CD4-positive, alpha-beta T cell (primary cell): ENCODE data around the gene ASCC3. TPM values are rescaled to one million over a fixed set of nuclear protein-coding genes. Genes with fewer than 3 reads are reported as not detected.

Source experiments
- ATAC-seq: fragments of 200-7000 bp; cut with Tn5 transposase; one replicate; pipeline ENCODE4 v1.10.0; 2022; ENCODE audit warnings: mild to moderate bottlenecking; ENCODE audit not compliant: poor library complexity
- CTCF ChIA-PET: fragments of 350-600 bp; sonication (Branson Sonifier 250); formaldehyde crosslinking; loops from one replicate; lab custom pipeline; 2021; ENCODE audit warnings: antibody characterized with exemption, inconsistent platforms; lab: Charles Lee
- POLR2A ChIA-PET: fragments of 350-600 bp; sonication (Branson Sonifier 250); formaldehyde crosslinking; loops from one replicate; lab custom pipeline; 2021; ENCODE audit warnings: antibody characterized with exemption, inconsistent platforms; lab: Charles Lee
- DNase-seq, 14 experiments: peaks; one replicate each; pipeline ENCODE4 v3.0.0-alpha.2; 2013 to 2020; ENCODE audit warnings: mixed read lengths in 2 of 14
- H3K27ac ChIP-seq, 2 donors: one replicate each; pipeline versions ENCODE4 v1.5.1 to v1.7.0; 2013; ENCODE audit warnings: low read length in 2 of 2, low read depth in 1 of 2, mild to moderate bottlenecking in 1 of 2
- H3K27me3 ChIP-seq, 2 experiments: 1 replicate in 1 of 2; 2 replicates in 1 of 2; pipeline versions ENCODE4 v1.6.1 to v1.7.0; 2013; ENCODE audit warnings: low read length in 2 of 2, control low read depth in 1 of 2, mild to moderate bottlenecking in 1 of 2, moderate library complexity in 1 of 2; ENCODE audit not compliant: insufficient read depth in 2 of 2, control insufficient read depth in 1 of 2
- H3K36me3 ChIP-seq: one replicate; pipeline ENCODE4 v1.6.1; 2013; ENCODE audit warnings: low read length, control low read depth; ENCODE audit not compliant: insufficient read depth
- H3K4me1 ChIP-seq: one replicate; pipeline ENCODE4 v1.6.1; 2013; ENCODE audit warnings: low read length, control low read depth; ENCODE audit not compliant: insufficient read depth
- H3K4me3 ChIP-seq: one replicate; pipeline ENCODE4 v1.5.1; 2013; ENCODE audit warnings: mild to moderate bottlenecking, low read length, moderate library complexity
- H3K9me3 ChIP-seq, 2 experiments: 1 replicate in 1 of 2; 2 replicates in 1 of 2; pipeline versions ENCODE4 v1.6.1 to v1.7.0; 2013; ENCODE audit warnings: low read length in 2 of 2, mild to moderate bottlenecking in 2 of 2, control low read depth in 1 of 2, moderate library complexity in 1 of 2; ENCODE audit not compliant: control insufficient read depth in 1 of 2, insufficient read depth in 1 of 2
- H3K27ac Mint-ChIP-seq: one replicate; pipeline ENCODE4 v1.8.0; 2020; ENCODE audit warnings: mixed read lengths
- H3K27me3 Mint-ChIP-seq: one replicate; pipeline ENCODE4 v1.8.0; 2021; ENCODE audit warnings: mixed read lengths
- H3K36me3 Mint-ChIP-seq: one replicate; pipeline ENCODE4 v1.8.0; 2021; ENCODE audit warnings: low read depth, mixed read lengths
- H3K4me1 Mint-ChIP-seq: one replicate; pipeline ENCODE4 v1.8.0; 2021; ENCODE audit warnings: low read depth, mixed read lengths
- H3K4me3 Mint-ChIP-seq: one replicate; pipeline ENCODE4 v1.8.0; 2020; ENCODE audit warnings: mild to moderate bottlenecking, mixed read lengths
- H3K9me3 Mint-ChIP-seq: one replicate; pipeline ENCODE4 v1.8.0; 2020; ENCODE audit warnings: mixed read lengths
- CTCF ChIP-seq: fragments of 200-600 bp; IDR thresholded peaks from one replicate; pipeline ENCODE4 v1.8.0; 2022; ENCODE audit warnings: antibody characterized with exemption, mild to moderate bottlenecking
- intact Hi-C, 2 experiments: fragments of 100-400 bp; cut with DNase I in 1 of 2; cut with micrococcal nuclease in 1 of 2; formaldehyde crosslinking; loops; one replicate each; pipeline versions ENCODE4 v1.15.1 to v1.9.0; 2023 to 2025; cut with DNase I, micrococcal nuclease
- total RNA-seq, 174 experiments: library from RNA in 2 of 174; stranded (reverse) in 2 of 174; gene quantifications; one replicate each; pipeline ENCODE4 v1.2.3 and lab custom pipeline; 2021 to 2026

The ASCC3 gene
- total RNA-seq, 2 experiments from 2014 or later: 28.9 to 30.4 TPM

DNA sequence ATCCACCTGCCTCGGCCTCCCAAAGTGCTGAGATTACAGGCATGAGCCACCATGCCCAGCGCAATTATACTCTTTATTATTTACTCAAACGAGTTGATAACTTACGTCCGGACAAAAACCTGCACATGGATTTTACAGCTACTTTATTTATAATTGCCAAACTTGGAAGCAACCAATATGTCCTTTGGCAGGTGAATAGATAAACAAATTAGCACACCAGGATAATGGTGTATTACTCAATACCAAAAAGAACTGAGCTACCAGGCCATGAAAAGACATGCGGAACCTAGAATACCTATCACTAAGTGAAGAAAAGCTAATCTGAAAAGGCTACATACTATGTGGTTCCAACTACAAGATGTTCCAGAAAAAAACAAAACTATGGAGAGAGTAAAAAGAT, 168.1 kb downstream of the ASCC3 start:
- Histone ChIP-seq H3K9me3 (no peaks in the 10 kb centered on the region), H3K4me1 (no peaks in the 10 kb centered on the region), H3K27me3 (no peaks in the 10 kb centered on the region), H3K27ac (no peak overlapping the region), H3K4me3 (no peak overlapping the region), H3K36me3 (peaks cover 14% of the 10 kb centered on the region)
- ChIA-PET CTCF (no interaction called here), POLR2A (no interaction called here)
- Mint-ChIP-seq H3K27ac (no peak overlapping the region), H3K27me3 (no peaks in the 10 kb centered on the region), H3K4me1 (no peaks in the 10 kb centered on the region), H3K9me3 (no peaks in the 10 kb centered on the region), H3K4me3 (no peak overlapping the region), H3K36me3 (peaks cover 52% of the 10 kb centered on the region)
- intact Hi-C loops: no loop called here
- no peak for ATAC-seq
- no peak for TF ChIP-seq CTCF
- DNase-seq: no peak

DNA sequence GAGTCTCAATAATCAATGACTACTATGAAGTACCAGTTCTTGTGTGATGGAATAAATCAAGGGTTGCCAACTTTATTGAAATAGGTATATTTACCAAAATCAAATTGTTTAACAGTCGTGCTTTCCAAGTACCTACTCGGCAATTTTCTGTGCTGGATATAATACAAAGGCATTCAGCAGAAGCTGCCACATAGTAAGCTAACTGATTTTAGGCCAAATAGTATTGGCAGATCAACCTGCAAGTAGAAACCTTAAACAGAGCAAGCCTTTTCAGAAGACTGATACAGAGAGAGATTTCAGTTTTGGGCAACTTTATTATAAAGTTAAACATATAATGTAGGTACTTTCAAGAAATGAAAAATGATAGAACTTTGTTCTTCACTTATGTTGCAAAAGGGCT, 174.6 kb downstream of the ASCC3 start:
- Histone ChIP-seq H3K4me1 (no peaks in the 10 kb centered on the region), H3K27ac (no peak overlapping the region), H3K36me3 (peaks cover 17% of the 10 kb centered on the region), H3K9me3 (peaks cover 0 to 5% of the 10 kb centered on the region in 2 experiments), H3K27me3 (no peaks in the 10 kb centered on the region), H3K4me3 (no peak overlapping the region)
- H3K27ac Mint-ChIP-seq: no peak overlapping the region
- H3K9me3 Mint-ChIP-seq: peaks cover 7% of the 10 kb centered on the region
- TF ChIP-seq CTCF: no peak
- no peaks in the 10 kb centered on the region for H3K27me3 Mint-ChIP-seq
- ChIA-PET POLR2A (no interaction called here), CTCF (interaction anchor here (0.6 kb wide), 1 partner anchor 25 kb away, joined by 4 read pairs; no protein-coding TSS in a partner anchor)
- DNase-seq (no peak), ATAC-seq (no peak)
- H3K36me3 Mint-ChIP-seq: peaks cover 53% of the 10 kb centered on the region
- intact Hi-C loops: no loop called here
- H3K4me1 Mint-ChIP-seq: no peaks in the 10 kb centered on the region
- no peak overlapping the region for H3K4me3 Mint-ChIP-seq

GRCh38 chr6:100704961-100705360, 176.2 kb downstream of the ASCC3 start:
- Histone ChIP-seq H3K36me3 (peaks cover 20% of the 10 kb centered on the region), H3K4me1 (no peaks in the 10 kb centered on the region), H3K9me3 (peaks cover 6 to 8% of the 10 kb centered on the region in 2 experiments), H3K27me3 (no peaks in the 10 kb centered on the region), H3K27ac (no peak overlapping the region), H3K4me3 (no peak overlapping the region)
- CTCF ChIA-PET: no interaction called here
- Mint-ChIP-seq H3K27me3 (no peaks in the 10 kb centered on the region), H3K4me3 (no peak overlapping the region), H3K36me3 (peaks cover 59% of the 10 kb centered on the region), H3K4me1 (no peaks in the 10 kb centered on the region), H3K9me3 (peaks cover 7% of the 10 kb centered on the region), H3K27ac (no peak overlapping the region)
- POLR2A ChIA-PET: no interaction called here
- no peak for ATAC-seq
- TF ChIP-seq CTCF: no peak
- intact Hi-C loops: no loop called here
- DNase-seq: no peak
